Gastrocnemius medialis (tissue), 4 donors: Measurements from ENCODE around the gene CFD. TPM values are rescaled to one million over a fixed set of nuclear protein-coding genes. Genes with fewer than 3 reads are reported as not detected.

Experiments used
- ATAC-seq, 2 donors: fragments of 150-250 bp; one replicate each; pipeline ENCODE4 v1.9.1; 2016
- DNase-seq, 2 donors: peaks; one replicate each; pipeline ENCODE4 v3.0.0-alpha.2; 2019
- H3K27ac ChIP-seq, 4 donors: fragments of 200-600 bp; sonication (generic); 1 replicate in 1 of 4; 2 replicates in 3 of 4; pipeline ENCODE4 v1.5.1; 2016 to 2018; ENCODE audit warnings: mild to moderate bottlenecking in 2 of 4, moderate library complexity in 1 of 4
- H3K27me3 ChIP-seq, 3 donors: fragments of 200-600 bp; sonication (generic) in 2 of 3; 1 replicate in 1 of 3; 2 replicates in 2 of 3; pipeline versions ENCODE4 v1.5.1 to v1.6.0; 2016 to 2019; ENCODE audit warnings: mild to moderate bottlenecking in 1 of 3, moderate library complexity in 1 of 3
- H3K36me3 ChIP-seq, 2 donors: fragments of 200-600 bp; sonication (generic) in 1 of 2; one replicate each; pipeline ENCODE4 v1.5.1; 2017 to 2018
- H3K4me1 ChIP-seq, 2 donors: fragments of 200-600 bp; sonication (generic) in 1 of 2; one replicate each; pipeline ENCODE4 v1.5.1; 2016 to 2017; ENCODE audit warnings: mild to moderate bottlenecking in 2 of 2
- H3K4me3 ChIP-seq, 4 donors: fragments of 200-600 bp; sonication (generic) in 3 of 4; 1 replicate in 1 of 4; 2 replicates in 3 of 4; pipeline ENCODE4 v1.5.1; 2016 to 2019; ENCODE audit warnings: mild to moderate bottlenecking in 2 of 4
- H3K9me3 ChIP-seq, 3 donors: fragments of 200-600 bp; sonication (generic) in 2 of 3; 1 replicate in 1 of 3; 2 replicates in 2 of 3; pipeline ENCODE4 v1.5.1; 2016 to 2019
- POLR2A ChIP-seq, 2 donors: fragments of 450-650 bp; IDR thresholded peaks; one replicate each; pipeline ENCODE4 v1.6.1; 2017; ENCODE audit warnings: antibody characterized with exemption in 2 of 2, mild to moderate bottlenecking in 2 of 2, moderate library complexity in 2 of 2
- in situ Hi-C, 4 donors: fragments of 200-750 bp; cut with MboI; loops; one replicate each; pipeline versions ENCODE4 v1.15.0 to v1.8.0; 2017; ENCODE audit warnings: low sequenced_read_pairs in 4 of 4
- intact Hi-C: fragments of 100-400 bp; cut with DNase I; formaldehyde crosslinking; loops from one replicate; pipeline ENCODE4 v1.15.1; 2023; ENCODE audit warnings: low total_unique reads
- total RNA-seq, 4 donors: library from RNA; depleted of rRNA; stranded (reverse); fragments of >200 nt; gene quantifications; one replicate each; pipeline versions ENCODE4 v1.1.0 to v1.2.3, GENCODE V29; 2016
- TF ChIP-seq, protein P1 (sequence below), 5 experiments: fragments of 450-650 bp in 3 of 5; fragments of 200-600 bp in 2 of 5; sonication (generic) in 2 of 5; IDR thresholded peaks in 4 of 5; conservative IDR thresholded peaks in 1 of 5; 1 replicate in 4 of 5; 2 replicates in 1 of 5; pipeline ENCODE4 v1.5.1; 2016 to 2019; ENCODE audit warnings: antibody characterized with exemption in 5 of 5, mild to moderate bottlenecking in 3 of 5, moderate library complexity in 3 of 5

CFD gene
- total RNA-seq, 4 donors from 2014 or later, result 153 to 309 (median 210) TPM

DNA sequence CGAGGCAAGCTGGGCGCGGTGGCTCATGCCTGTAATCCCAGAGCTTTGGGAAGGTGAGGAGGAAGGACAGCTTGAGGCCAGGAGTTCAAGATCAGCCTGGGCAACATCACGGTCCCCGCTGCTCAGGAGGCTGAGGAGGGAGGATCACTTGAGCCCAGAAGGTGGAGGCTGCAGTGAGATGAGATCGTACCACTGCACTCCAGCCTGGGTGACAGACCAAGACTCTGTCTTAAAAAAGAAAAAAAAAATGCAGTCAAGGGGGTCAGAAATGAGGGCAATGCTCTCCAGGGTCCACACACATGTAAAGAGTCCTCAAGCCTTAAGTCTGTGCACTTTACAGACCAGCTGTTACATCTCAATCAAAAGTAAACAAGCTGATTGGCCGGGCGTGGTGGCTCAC is 45.1 kb downstream of the CFD start:
- no peak for DNase-seq
- H3K9me3 ChIP-seq, result no peaks in the 10 kb centered on the region
- H3K27ac ChIP-seq, result no peak overlapping the region
- in situ Hi-C loops (no loop called here), intact Hi-C loops (no loop called here)
- TF ChIP-seq POLR2A (IDR thresholded peaks at IDR 0.05), result no peak
- TF ChIP-seq, protein P1, sequence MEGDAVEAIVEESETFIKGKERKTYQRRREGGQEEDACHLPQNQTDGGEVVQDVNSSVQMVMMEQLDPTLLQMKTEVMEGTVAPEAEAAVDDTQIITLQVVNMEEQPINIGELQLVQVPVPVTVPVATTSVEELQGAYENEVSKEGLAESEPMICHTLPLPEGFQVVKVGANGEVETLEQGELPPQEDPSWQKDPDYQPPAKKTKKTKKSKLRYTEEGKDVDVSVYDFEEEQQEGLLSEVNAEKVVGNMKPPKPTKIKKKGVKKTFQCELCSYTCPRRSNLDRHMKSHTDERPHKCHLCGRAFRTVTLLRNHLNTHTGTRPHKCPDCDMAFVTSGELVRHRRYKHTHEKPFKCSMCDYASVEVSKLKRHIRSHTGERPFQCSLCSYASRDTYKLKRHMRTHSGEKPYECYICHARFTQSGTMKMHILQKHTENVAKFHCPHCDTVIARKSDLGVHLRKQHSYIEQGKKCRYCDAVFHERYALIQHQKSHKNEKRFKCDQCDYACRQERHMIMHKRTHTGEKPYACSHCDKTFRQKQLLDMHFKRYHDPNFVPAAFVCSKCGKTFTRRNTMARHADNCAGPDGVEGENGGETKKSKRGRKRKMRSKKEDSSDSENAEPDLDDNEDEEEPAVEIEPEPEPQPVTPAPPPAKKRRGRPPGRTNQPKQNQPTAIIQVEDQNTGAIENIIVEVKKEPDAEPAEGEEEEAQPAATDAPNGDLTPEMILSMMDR (IDR thresholded peaks at IDR 0.05 in 4 of 5, conservative IDR thresholded peaks at IDR 0.05 in 1 of 5), result no peak
- H3K36me3 ChIP-seq, result peaks cover 0 to 8% of the 10 kb centered on the region in 2 donors
- no peak for ATAC-seq
- no peaks in the 10 kb centered on the region for H3K27me3 ChIP-seq
- no peak overlapping the region for H3K4me3 ChIP-seq
- H3K4me1 ChIP-seq, result no peaks in the 10 kb centered on the region

DNA sequence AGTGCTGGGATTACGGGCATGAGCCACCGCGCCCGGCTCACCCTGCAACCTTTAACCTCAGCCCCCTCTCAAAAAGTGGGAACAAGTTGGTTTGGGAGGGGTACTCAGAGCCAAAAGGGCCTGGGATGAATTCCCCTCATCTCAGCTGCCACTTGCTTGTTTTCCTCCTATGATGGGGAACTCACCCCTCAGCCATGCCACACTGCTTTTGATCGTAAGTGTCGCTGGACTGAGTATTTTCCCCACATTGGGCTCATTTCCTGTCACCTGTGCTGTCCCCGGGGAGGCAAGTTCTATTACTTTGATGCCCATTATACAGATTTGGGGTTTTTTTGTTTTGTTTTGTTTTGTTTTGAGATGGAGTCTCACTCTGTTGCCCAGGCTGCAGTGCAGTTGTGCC is 47.0 kb downstream of the CFD start:
- Histone ChIP-seq H3K36me3 (peaks cover 0 to 5% of the 10 kb centered on the region in 2 donors), H3K9me3 (no peaks in the 10 kb centered on the region), H3K4me1 (no peaks in the 10 kb centered on the region), H3K27ac (no peak overlapping the region), H3K27me3 (no peaks in the 10 kb centered on the region), H3K4me3 (no peak overlapping the region)
- in situ Hi-C loops, result no loop called here
- no peak for DNase-seq
- no peak for ATAC-seq
- intact Hi-C loops, result no loop called here
- TF ChIP-seq POLR2A (IDR thresholded peaks at IDR 0.05), result no peak
- TF ChIP-seq, protein P1 (IDR thresholded peaks at IDR 0.05 in 4 of 5, conservative IDR thresholded peaks at IDR 0.05 in 1 of 5), result no peak

DNA sequence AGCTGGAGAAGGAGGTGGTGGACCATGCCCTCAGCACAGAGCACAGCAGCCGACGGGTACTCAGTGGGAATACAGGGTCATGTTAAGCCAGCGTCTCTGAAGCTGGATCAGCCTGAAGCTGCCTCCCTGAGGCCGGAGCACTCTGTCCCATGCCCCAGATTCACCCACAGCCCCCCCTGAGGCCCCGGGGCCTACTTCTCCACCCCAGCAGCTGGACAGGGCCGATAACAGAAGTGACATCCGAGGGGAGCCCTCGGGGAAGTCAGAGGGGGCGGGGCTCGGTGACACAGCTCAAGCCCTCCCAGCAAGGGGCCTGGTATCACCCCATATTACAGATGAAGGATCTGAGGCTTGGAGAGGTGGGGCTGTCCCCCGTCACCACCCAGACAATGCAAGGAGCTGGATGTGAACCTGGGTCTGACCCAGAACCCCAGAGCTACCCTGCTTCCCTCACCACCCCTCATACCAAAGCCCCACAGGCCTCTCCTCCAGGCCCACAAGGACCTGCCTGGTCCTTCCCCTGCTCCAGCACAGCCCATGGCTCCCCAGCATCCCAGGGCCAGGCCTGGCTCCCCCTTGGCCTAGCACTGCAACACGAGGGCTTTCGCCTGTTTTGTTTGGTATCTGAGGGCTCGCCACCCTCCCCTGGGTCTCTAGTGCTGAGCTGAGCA is 47.9 kb downstream of the CFD start:
- no peak for DNase-seq
- intact Hi-C loops (no loop called here), in situ Hi-C loops (no loop called here)
- Histone ChIP-seq H3K27ac (no peak overlapping the region), H3K27me3 (no peaks in the 10 kb centered on the region), H3K4me1 (peaks cover 0 to 3% of the 10 kb centered on the region in 2 donors), H3K4me3 (no peak overlapping the region), H3K36me3 (no peaks in the 10 kb centered on the region), H3K9me3 (no peaks in the 10 kb centered on the region)
- ATAC-seq, result no peak
- no peak for TF ChIP-seq POLR2A (IDR thresholded peaks at IDR 0.05)
- TF ChIP-seq, protein P1 (IDR thresholded peaks at IDR 0.05 in 4 of 5, conservative IDR thresholded peaks at IDR 0.05 in 1 of 5), result no peak

DNA sequence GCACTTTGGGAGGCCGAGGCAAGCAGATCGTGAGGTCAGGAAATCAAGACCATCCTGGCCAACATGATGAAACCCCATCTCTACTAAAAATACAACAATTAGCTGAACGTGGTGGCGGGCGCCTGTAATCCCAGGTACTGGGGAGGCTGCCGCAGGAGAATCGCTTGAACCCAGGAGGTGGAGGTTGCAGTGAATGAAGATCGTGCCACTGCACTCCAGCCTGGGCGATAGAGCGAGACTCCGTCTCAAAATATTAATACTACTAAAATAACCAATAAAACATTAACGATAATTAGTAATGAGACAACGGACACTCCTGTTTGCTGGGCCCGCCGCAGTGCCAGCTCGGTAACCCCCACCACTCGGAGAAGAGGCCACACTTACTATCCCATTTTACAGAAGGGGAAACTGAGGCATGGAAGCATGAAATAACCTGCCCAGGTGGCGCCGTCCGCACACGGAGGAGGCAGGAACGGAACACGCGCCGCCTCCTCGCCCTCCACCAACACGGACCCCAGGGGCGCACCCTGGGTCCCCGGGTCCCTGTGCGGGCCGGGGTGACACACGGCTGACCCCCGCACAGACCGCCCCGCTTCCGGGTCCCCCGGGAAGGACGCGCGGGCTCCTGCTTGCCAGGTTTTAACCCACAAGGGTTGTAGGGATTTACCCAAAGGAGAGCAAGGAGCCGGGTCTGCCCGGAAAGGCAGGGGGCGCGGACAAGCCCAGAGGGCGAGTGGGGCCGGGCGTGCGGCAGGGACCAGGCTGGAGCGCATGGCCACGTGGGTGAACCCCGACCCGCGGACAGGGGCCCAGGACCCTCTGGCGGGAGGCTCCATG is 52.0 kb downstream of the CFD start:
- H3K27ac ChIP-seq, result no peak overlapping the region
- no peak overlapping the region for H3K4me3 ChIP-seq
- intact Hi-C loops, result no loop called here

More for the DNA sequence above, 52.0 kb downstream of the CFD start:
- TF ChIP-seq POLR2A (IDR thresholded peaks at IDR 0.05), result no peak
- TF ChIP-seq, protein P1 (IDR thresholded peaks at IDR 0.05 in 4 of 5, conservative IDR thresholded peaks at IDR 0.05 in 1 of 5), result no peak
- ATAC-seq (no peak), DNase-seq (no peak)
- in situ Hi-C loops, result no loop called here
- H3K4me1 ChIP-seq, result peaks cover 4 to 11% of the 10 kb centered on the region in 2 donors
- H3K9me3 ChIP-seq, result no peaks in the 10 kb centered on the region
- no peaks in the 10 kb centered on the region for H3K36me3 ChIP-seq
- H3K27me3 ChIP-seq, result peaks cover 0 to 6% (median 4%) of the 10 kb centered on the region in 3 donors
